Activated CD4-positive, CD25-positive, alpha-beta regulatory T cell treated with anti-CD3 and anti-CD28 coated beads, Interleukin-2, amount 50 U/mL, for 24 hours (primary cell): ENCODE results near the gene ZBTB43.
"Not testable (repeated sequence)": the region's sequence is repeated elsewhere in the genome, so short reads cannot be mapped to it uniquely, and the experiment has no call there.

Experiments used
- ATAC-seq, 2 donors: fragments of 150-1000 bp; cut with Tn5 transposase; one replicate each; pipeline ENCODE4 v1.10.0; 2021; ENCODE audit warnings: mild to moderate bottlenecking in 1 of 2, moderate library complexity in 1 of 2

The ZBTB43 gene

DNA sequence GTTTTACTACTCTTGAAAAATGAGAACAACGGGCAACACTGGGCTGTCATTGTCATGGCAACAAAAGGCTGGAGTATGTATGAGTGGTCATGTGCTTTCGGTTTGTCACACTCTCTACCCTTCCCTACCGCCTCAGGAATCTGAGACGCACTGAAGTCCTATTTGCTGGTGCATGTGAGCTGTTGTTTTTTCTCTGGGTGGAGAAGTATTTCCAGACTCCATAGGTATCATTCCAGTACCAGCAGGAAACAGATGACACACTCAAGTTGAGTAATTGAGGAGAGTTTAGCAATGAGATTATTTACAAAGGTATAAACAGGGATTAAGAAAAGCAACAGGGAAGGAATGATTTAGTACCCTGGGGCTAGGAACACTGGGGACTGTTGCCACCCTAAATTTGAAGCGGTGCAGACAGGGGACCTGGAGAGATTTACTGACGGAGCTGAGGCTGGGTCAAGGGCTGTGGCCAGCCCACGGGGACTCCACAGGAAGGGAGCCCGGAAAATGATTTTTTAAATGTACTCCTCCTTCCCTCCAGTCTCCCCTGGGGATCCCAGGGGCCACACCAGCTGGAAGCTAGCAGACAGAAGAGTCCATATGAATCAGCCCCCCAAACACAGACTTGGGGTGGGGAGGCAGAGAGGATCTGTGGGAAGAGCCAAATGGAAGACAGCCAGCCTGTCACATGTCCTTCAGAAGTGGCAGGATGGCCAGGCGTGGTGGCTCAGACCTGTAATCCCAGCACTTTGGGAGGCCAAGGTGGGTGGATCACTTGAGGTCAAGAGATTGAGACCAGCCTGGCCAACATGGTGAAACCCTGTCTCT lies 13.2 kb upstream of the ZBTB43 start:
- no peak for ATAC-seq

DNA sequence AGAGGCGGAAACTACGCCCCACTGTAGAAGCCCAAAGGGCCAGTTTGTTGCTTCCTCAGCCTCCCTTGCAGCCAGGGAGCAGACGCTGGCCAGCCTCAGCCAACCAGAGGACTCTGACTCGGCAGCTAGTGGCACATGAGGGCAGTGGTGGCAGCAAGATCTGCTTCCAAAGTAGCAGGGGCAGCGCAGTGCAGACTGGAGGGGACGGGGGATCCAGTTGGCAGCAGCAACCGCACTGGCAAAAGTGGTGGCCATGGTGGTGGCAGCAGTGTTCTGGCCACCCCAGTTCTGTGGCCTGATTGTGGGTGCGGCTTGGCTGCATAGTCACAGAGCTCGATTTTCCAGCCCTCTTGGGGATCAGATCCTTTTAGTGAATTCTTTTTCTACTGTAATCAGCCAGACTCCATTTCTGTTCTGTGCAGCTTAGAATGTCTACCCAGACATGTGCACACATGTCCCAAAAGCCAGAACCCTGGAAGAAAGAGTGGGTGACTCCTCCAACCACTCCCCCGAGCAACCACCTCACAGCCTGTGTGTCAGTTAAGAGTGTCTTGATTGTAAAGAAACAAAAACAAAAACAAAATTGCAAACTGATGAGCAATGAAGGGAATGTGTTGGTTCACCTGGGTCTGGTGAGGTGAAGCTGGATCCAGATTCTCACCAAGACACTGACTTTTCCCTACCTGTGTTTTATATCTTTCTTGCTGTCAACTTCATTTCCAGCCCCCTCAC lies 11.0 kb upstream of the ZBTB43 start:
- no peak for ATAC-seq

- ATAC-seq, result no peak
Observed at GRCh38 chr9:126794441-126794840, 10.4 kb upstream of the ZBTB43 start.

- no peak for ATAC-seq
Observed at GRCh38 chr9:126796758-126797157, 8.1 kb upstream of the ZBTB43 start.

DNA sequence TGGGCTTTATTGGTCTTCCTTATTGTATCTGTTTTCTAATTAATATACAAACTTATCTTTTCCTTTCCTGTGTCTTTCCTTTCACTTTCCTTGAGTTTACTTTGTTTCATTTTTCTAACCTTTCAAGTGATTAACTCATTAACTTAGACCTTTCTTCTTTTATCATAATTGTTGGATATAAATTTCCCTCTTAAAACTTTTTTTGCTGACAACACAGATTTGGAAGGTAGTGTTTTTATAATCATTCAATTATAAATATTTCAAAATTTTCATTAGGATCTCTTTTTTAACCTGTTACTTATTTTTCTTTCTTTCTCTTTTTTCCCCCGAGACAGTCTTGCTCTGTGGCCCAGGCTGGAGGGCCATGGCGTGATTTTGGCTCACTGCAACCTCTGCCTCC lies 6.9 kb upstream of the ZBTB43 start:
- no peak for ATAC-seq

GRCh38 chr9:126799034-126799433 lies 5.8 kb upstream of the ZBTB43 start:
- ATAC-seq, result no peak

DNA sequence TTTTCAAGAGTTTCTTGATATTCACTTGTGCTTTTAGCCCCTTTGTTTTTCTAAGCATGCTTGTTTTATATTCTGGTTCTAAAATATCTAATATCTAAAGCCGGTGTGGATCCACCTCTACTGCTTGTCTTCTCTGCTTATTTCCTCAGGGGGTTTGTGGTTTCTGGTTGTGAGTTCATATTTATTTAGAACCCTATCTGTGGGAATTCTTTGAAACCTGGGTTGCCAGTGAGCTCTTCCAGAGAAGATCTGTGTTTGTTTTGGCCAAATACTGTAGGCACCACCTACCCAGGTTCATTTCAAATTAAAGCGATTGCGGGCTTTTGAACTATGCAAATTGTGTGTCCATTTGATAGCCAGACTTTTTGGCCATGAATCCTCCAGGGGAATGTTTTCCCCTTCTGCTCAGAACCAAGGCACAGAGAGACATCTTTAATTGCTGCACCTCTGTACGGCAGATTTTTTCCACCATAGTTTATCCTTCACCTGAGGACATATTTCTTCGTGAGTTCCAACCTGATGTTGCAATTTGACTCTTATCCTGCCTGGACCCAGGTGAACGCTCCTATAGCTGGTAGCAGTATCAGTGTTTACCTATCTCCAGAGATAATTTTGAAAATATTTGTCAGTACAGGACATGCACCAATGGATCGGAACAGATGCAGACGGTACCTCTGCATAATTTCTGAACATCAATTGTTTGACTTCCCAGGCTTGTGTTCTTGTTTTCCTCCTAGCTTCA lies 2.4 kb upstream of the ZBTB43 start:
- no peak for ATAC-seq

GRCh38 chr9:126804198-126804695 lies 593 bp upstream of the ZBTB43 start:
- no peak for ATAC-seq

GRCh38 chr9:126805554-126806262 lies 868 bp downstream of the ZBTB43 start:
- ATAC-seq, result peak; percentile 96 to 97

DNA sequence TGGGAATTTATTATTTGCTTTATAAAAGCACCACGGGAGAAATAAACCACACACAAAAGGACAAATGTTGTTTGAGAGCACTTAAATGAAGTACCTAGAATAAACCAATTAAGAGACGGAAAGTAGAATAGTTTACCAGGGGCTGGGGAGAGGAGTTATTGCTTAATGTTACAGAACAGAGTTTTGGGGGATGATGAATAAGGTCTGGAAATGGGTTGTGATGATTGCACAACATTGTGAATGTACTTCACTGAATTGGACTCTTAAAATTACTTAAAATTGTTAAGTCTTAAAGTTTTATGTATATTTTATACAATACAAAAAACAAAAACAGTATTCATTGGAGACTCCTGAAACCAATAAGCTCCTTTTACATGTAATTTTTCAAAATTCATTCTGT lies 1.5 kb downstream of the ZBTB43 start:
- no peak for ATAC-seq

GRCh38 chr9:126809068-126809467 lies 4.2 kb downstream of the ZBTB43 start:
- ATAC-seq, result no peak

GRCh38 chr9:126810221-126810620 lies 5.4 kb downstream of the ZBTB43 start:
- ATAC-seq, result not testable (repeated sequence)

DNA sequence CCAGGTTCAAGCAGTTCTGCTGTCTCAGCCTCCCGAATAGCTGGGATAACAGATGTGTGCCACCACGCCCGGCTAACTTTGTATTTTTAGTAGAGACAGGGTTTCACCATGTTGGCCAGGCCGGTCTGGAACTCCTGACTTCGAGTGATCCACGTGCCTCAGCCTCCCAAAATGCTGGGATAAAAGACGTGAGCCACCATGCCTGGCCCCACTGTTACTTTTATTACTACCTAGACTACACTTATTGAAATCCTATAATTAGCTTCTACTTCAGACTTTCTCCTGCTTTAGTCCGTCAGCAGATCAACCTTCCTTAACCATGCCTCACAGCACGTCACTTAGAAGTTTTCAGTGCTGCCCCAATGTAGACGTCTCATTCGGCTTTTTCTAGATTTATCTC lies 8.2 kb downstream of the ZBTB43 start:
- no peak for ATAC-seq

DNA sequence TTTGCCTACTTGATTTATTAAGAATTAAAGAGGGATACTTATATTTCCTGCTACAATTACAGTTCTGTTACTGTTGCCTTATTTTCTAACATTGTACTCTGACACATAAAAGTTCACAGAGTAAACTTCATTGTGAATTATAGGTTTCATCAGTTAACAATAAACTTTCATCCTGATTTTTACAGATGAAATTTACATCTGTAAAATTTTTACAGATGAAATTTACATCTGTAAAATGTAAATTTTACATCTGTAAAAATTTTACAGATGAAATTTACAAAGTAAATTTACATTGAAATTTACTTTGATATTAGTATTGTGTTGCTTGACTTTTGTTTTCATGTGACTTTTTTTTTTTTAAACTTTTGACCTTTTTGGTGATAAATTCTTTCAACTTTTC lies 9.3 kb downstream of the ZBTB43 start:
- no peak for ATAC-seq

DNA sequence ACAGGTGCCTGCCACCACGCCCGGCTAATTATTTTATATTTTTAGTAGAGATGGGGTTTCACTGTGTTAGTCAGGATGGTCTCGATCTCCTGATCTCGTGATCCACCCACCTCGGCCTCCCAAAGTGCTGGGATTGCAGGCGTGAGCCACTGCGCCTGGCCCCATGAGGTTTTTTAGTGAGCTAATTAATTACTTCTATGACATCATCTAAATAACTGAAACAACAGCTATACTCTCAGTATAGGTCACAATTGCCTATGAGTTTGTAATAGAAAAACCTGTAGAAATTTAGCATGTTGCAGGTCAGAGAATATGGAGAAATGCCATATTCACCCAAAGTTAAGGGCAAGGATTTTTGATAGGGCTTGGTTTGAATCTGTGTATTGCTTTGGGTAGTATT lies 12.8 kb downstream of the ZBTB43 start:
- not testable (repeated sequence) for ATAC-seq

GRCh38 chr9:126818482-126818881 lies 13.6 kb downstream of the ZBTB43 start:
- ATAC-seq, result no peak

DNA sequence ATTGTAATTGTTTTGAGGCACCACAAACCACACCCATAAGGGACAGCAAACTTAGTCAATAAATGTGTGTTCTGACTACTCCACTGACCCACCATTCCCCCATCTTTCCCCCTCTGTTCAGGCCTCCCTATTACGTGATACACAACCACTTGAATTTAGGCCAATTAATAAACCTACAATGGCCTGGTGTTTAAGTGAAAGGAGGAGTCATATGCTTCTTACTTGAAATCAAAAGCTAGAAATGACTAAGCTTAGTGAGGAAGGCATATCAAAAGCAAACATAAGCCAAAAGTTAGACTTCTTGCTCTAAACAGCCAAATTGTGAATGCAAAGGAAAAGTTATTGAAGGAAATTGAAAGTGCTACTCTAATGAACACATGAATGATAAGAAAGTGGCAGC lies 14.6 kb downstream of the ZBTB43 start:
- ATAC-seq, result peak; percentile 35 to 83

- ATAC-seq, result no peak
Observed at GRCh38 chr9:126822278-126822677, 17.4 kb downstream of the ZBTB43 start.

DNA sequence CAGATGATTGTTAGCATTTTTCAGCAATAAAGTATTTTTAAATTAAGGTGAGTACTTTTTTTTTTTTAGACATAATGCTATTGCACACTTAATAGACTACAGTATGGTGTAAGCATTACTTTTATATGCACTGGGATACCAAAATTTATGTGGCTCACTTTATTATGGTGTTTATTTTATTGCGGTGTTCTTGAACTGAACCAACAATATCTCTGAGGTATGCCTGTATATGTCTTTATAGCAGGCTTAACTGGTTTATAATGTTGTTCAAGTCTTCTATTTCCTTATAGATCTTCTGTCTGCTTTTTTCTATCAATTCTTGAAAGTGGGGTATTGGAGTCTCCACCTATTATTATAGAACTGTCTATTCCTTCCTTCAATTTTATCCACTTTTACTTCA lies 18.0 kb downstream of the ZBTB43 start:
- ATAC-seq, result no peak

- ATAC-seq, result not testable (repeated sequence)
Observed at GRCh38 chr9:126824052-126824451, 19.2 kb downstream of the ZBTB43 start.

DNA sequence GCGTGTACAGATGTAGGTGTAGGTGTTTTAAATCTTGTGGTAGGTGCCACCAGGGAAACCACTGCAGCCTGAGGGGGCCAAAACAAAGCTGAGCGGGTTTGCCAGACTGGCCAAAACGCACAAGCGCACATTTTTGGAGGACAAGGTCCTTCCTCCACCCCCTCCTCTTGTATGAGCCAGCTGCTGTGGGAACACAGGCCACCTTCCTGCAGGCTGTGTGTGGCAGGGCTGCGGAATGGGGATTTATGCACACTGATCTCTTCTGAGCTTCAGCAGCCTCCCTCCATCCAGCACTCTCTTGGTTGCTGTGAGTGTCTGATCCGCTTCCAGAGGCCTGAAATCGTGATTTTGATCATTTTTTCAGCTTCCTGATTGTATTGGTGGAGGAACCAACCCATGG lies 22.4 kb downstream of the ZBTB43 start:
- ATAC-seq, result no peak

- no peak for ATAC-seq
Observed at GRCh38 chr9:126829035-126829434, 24.2 kb downstream of the ZBTB43 start.

- peak in 1 of 2 donors; percentile 53 for ATAC-seq
Observed at GRCh38 chr9:126830827-126831226, 26.0 kb downstream of the ZBTB43 start.
